Stimulated activated CD4-positive, alpha-beta T cell treated with anti-CD3 and anti-CD28 coated beads, Interleukin-2, amount 100 ng/mL, for 4 hours (primary cell): ENCODE measurements around the gene PARD3B.

Experiments used
- DNase-seq: peaks from one replicate; pipeline ENCODE4 v3.0.0-alpha.2; 2020; ENCODE audit warnings: low read depth

Gene PARD3B

DNA sequence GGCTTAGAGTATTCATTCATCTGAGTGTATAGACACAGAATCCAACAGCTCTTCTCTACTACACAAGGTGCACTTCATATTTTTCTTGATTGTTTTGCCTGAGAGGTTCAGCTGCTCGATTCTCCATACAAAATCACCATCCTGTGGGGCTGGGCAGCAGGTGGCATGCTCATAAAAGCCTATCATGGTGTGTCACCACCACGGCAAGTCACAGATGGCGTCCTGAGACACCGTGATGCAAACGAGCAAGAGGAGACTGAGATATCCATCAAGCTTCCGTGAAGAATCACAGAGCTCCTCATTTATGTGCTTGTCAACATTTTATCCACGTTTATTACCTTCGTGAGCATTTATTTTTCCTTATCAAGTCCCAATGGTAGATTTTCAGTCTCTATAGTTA lies 1114.6 kb downstream of the PARD3B start:
- no peak for DNase-seq

- peak; percentile 20 for DNase-seq
Observed at GRCh38 chr2:205660521-205661124, 1115.3 kb downstream of the PARD3B start.

DNA sequence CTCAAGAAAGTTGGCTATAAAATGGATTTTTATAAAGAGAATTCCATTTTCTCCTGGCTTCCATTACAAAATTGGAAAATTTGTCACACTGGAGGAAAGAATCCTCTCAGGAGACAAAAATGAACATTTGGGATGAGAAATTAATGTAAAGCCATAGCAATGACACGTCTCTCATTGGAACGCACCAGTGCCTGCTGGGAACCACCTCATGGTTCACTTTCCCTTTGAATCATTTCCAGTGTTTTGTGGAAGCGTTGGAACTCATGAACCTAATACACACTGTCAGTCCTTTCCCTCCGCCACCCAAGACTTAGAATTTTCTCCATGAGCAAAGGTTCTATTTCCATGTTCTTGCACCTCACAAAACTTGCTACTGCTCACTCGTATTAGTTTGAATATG lies 1116.0 kb downstream of the PARD3B start:
- DNase-seq, result no peak

- DNase-seq, result no peak
Observed at GRCh38 chr2:205662206-205662965, 1117.1 kb downstream of the PARD3B start.

DNA sequence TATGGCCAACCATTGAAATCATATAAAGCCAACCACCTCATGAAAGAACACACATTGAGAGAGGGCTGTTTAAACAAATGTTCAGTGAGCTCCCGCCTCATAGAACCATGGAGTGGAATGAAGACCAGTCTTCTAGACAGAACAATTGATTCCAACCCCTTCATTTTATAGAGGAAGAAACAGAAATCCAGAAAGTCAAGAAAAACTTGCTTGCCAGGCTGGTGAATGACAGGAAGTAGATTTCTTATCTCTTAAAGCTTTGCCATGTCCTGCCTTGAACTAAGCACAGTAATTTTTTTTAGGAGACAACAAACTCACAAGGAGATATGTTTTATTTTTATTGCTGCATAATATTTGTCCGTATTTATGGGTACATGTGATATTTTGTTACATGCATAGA lies 1120.5 kb downstream of the PARD3B start:
- no peak for DNase-seq
